H1 (cell line): ENCODE results near the gene CYP4A22. TPM values are rescaled to one million over a fixed set of nuclear protein-coding genes. Genes with fewer than 3 reads are reported as not detected.

Experiments
- CTCF ChIA-PET: fragments of 300-600 bp; sonication (Branson Sonifier 250); formaldehyde crosslinking; loops from one replicate; lab custom pipeline; 2021; ENCODE audit not compliant: partially characterized antibody; lab: Charles Lee
- POLR2A ChIA-PET: fragments of 300-600 bp; sonication (Branson Sonifier 250); formaldehyde crosslinking; loops from one replicate; lab custom pipeline; 2021; ENCODE audit warnings: inconsistent platforms; ENCODE audit not compliant: partially characterized antibody; lab: Charles Lee
- DNase-seq, 2 experiments: peaks; one replicate each; pipeline versions ENCODE4 v3.0.0 to v3.0.0-alpha.2; 2010 to 2022; ENCODE audit warnings: low spot score in 2 of 2, low read depth in 1 of 2, mixed read lengths in 1 of 2
- FAIRE-seq: peaks from 2 replicates; lab custom pipeline; 2011; peaks lifted over from hg19 to GRCh38; lab: Jason Lieb, UNC
- H2AFZ ChIP-seq: 2 replicates; pipeline ENCODE4 v1.8.1; 2012; ENCODE audit warnings: low read length, inconsistent platforms
- H2AK5ac ChIP-seq: 2 replicates; pipeline ENCODE4 v1.6.1; 2013; ENCODE audit warnings: low read depth, low read length
- H2BK120ac ChIP-seq: replicated peaks from 2 replicates; pipeline ENCODE3; 2013; ENCODE audit warnings: low read depth, low read length, inconsistent platforms
- H2BK12ac ChIP-seq: 2 replicates; pipeline ENCODE4 v1.6.1; 2013; ENCODE audit warnings: low read depth, low read length
- H2BK15ac ChIP-seq: 2 replicates; pipeline ENCODE4 v1.6.1; 2013; ENCODE audit warnings: low read length
- H2BK20ac ChIP-seq: 2 replicates; pipeline ENCODE4 v1.6.1; 2013; ENCODE audit warnings: low read length
- H2BK5ac ChIP-seq: 2 replicates; pipeline ENCODE4 v1.6.1; 2013; ENCODE audit warnings: low read depth, low read length
- H3K14ac ChIP-seq: 2 replicates; pipeline ENCODE4 v1.6.1; 2013; ENCODE audit warnings: inconsistent platforms; ENCODE audit not compliant: insufficient read length
- H3K18ac ChIP-seq: 2 replicates; pipeline ENCODE4 v1.6.1; 2013; ENCODE audit warnings: low read length; ENCODE audit errors: extremely low read depth
- H3K23ac ChIP-seq: 2 replicates; pipeline ENCODE4 v1.6.1; 2013; ENCODE audit warnings: inconsistent platforms; ENCODE audit not compliant: insufficient read length
- H3K23me2 ChIP-seq: 2 replicates; pipeline ENCODE4 v1.6.1; 2013; ENCODE audit warnings: low read depth, low read length
- H3K27ac ChIP-seq: 2 replicates; pipeline ENCODE4 v1.6.1; 2011; ENCODE audit warnings: low read depth, low read length, inconsistent platforms
- H3K27me3 ChIP-seq, 4 experiments: replicated peaks in 1 of 4; 1 replicate in 1 of 4; 2 replicates in 3 of 4; pipeline versions ENCODE4 v1.6.1 to v1.8.1; 2011 to 2013; ENCODE audit warnings: low read length in 3 of 4, mild to moderate bottlenecking in 3 of 4, inconsistent platforms in 2 of 4, mixed read lengths in 2 of 4, moderate library complexity in 1 of 4; ENCODE audit not compliant: control insufficient read depth in 3 of 4, insufficient read depth in 3 of 4; ENCODE audit errors: extremely low read depth in 1 of 4
- H3K36me3 ChIP-seq, 4 experiments: 2 replicates each; pipeline versions ENCODE4 v1.6.1 to v1.8.1; 2011 to 2013; ENCODE audit warnings: mild to moderate bottlenecking in 4 of 4, low read length in 3 of 4, moderate library complexity in 2 of 4, control low read depth in 1 of 4, inconsistent platforms in 1 of 4; ENCODE audit not compliant: insufficient read depth in 4 of 4, control insufficient read depth in 2 of 4
- H3K4ac ChIP-seq: replicated peaks from 2 replicates; pipeline ENCODE3; 2013; ENCODE audit warnings: low read length, low read depth, mixed read lengths, inconsistent platforms; ENCODE audit not compliant: insufficient read length
- H3K4me1 ChIP-seq, 4 experiments: replicated peaks in 1 of 4; 1 replicate in 1 of 4; 2 replicates in 3 of 4; pipeline versions ENCODE4 v1.6.1 to v1.8.1; 2011 to 2013; ENCODE audit warnings: low read length in 3 of 4, inconsistent platforms in 2 of 4, mixed read lengths in 1 of 4; ENCODE audit not compliant: insufficient read depth in 4 of 4, control insufficient read depth in 3 of 4
- H3K4me2 ChIP-seq, 2 experiments: 2 replicates each; pipeline versions ENCODE4 v1.6.1 to v1.8.1; 2011 to 2013; ENCODE audit warnings: low read depth in 2 of 2, low read length in 2 of 2, control low read depth in 1 of 2, inconsistent platforms in 1 of 2, mild to moderate bottlenecking in 1 of 2; ENCODE audit not compliant: insufficient read depth in 1 of 2
- H3K4me3 ChIP-seq, 4 experiments: fragments of 200-600, 300-600 bp in 1 of 4; sonication (generic), shearing (Covaris generic), sonication (Bioruptor Twin) in 1 of 4; 2 replicates each; pipeline versions ENCODE4 v1.5.1 to v1.8.1; 2011 to 2016; ENCODE audit warnings: low read length in 4 of 4, low read depth in 3 of 4, control low read depth in 2 of 4, inconsistent platforms in 2 of 4, mild to moderate bottlenecking in 2 of 4, mixed read lengths in 1 of 4, moderate library complexity in 1 of 4; ENCODE audit not compliant: insufficient read depth in 2 of 4; ENCODE audit errors: extremely low read depth in 1 of 4
- H3K56ac ChIP-seq: replicated peaks from 2 replicates; pipeline ENCODE3; 2013; ENCODE audit warnings: low read depth, mild to moderate bottlenecking, mixed read lengths, low read length, inconsistent platforms; ENCODE audit not compliant: insufficient read length
- H3K79me1 ChIP-seq: 2 replicates; pipeline ENCODE4 v1.6.1; 2013; ENCODE audit warnings: low read depth, low read length, control low read depth
- H3K79me2 ChIP-seq, 2 experiments: 2 replicates each; pipeline versions ENCODE4 v1.6.1 to v1.8.1; 2012 to 2013; ENCODE audit warnings: low read length in 2 of 2, mild to moderate bottlenecking in 2 of 2, inconsistent platforms in 1 of 2; ENCODE audit not compliant: insufficient read depth in 2 of 2, control insufficient read depth in 1 of 2
- H3K9ac ChIP-seq, 4 experiments: replicated peaks in 1 of 4; 1 replicate in 1 of 4; 2 replicates in 3 of 4; pipeline versions ENCODE4 v1.6.1 to v1.8.1; 2011 to 2013; ENCODE audit warnings: low read depth in 3 of 4, low read length in 3 of 4, control low read depth in 2 of 4, mild to moderate bottlenecking in 2 of 4, moderate library complexity in 2 of 4, inconsistent platforms in 1 of 4; ENCODE audit errors: extremely low read depth in 1 of 4
- H3K9me3 ChIP-seq, 2 experiments: 2 replicates each; pipeline versions ENCODE4 v1.6.1 to v1.8.1; 2012 to 2013; ENCODE audit warnings: mild to moderate bottlenecking in 2 of 2, moderate library complexity in 2 of 2, control low read depth in 1 of 2, inconsistent platforms in 1 of 2, low read depth in 1 of 2, low read length in 1 of 2, mixed read lengths in 1 of 2; ENCODE audit not compliant: insufficient read depth in 2 of 2
- H4K20me1 ChIP-seq, 2 experiments: replicated peaks in 1 of 2; 2 replicates each; pipeline versions ENCODE3 to v1.8.1; 2011 to 2013; ENCODE audit warnings: inconsistent platforms in 2 of 2, low read length in 2 of 2, mild to moderate bottlenecking in 1 of 2; ENCODE audit not compliant: insufficient read depth in 2 of 2, control insufficient read depth in 1 of 2
- H4K5ac ChIP-seq: 2 replicates; pipeline ENCODE4 v1.6.1; 2013; ENCODE audit warnings: low read length, low read depth, mixed read lengths, inconsistent platforms; ENCODE audit not compliant: insufficient read length
- H4K8ac ChIP-seq: 2 replicates; pipeline ENCODE4 v1.8.0; 2013; ENCODE audit warnings: mild to moderate bottlenecking, moderate library complexity, low read length, inconsistent platforms; ENCODE audit not compliant: insufficient read depth; ENCODE audit errors: extremely low read depth
- H4K91ac ChIP-seq: replicated peaks from 2 replicates; pipeline ENCODE3; 2013; ENCODE audit warnings: low read length, mixed read lengths, inconsistent platforms; ENCODE audit not compliant: insufficient read length
- BACH1 ChIP-seq: IDR thresholded peaks from 2 replicates; pipeline ENCODE4 v1.6.1; 2012; ENCODE audit warnings: low read length, improper control_type of control experiment
- BRCA1 ChIP-seq: IDR thresholded peaks from 2 replicates; pipeline ENCODE4 v1.6.1; 2012; ENCODE audit warnings: low read depth, low read length, improper control_type of control experiment
- CREB1 ChIP-seq: IDR thresholded peaks from 2 replicates; pipeline ENCODE4 v1.6.1; 2012; ENCODE audit warnings: inconsistent platforms
- EP300 ChIP-seq, 2 experiments: IDR thresholded peaks; 1 replicate in 1 of 2; 2 replicates in 1 of 2; pipeline ENCODE4 v1.6.1; 2011 to 2012; ENCODE audit warnings: low read depth in 2 of 2, low read length in 2 of 2, mild to moderate bottlenecking in 2 of 2, borderline replicate concordance in 1 of 2, inconsistent platforms in 1 of 2, moderate library complexity in 1 of 2
- GABPA ChIP-seq: IDR thresholded peaks from 2 replicates; pipeline ENCODE4 v1.6.1; 2011; ENCODE audit warnings: mild to moderate bottlenecking, low read length, moderate library complexity, borderline replicate concordance; ENCODE audit not compliant: insufficient read depth
- KDM4A ChIP-seq: IDR thresholded peaks from one replicate; pipeline ENCODE4 v1.7.1; 2012; ENCODE audit warnings: low read depth, mild to moderate bottlenecking, moderate library complexity, low read length, inconsistent platforms; ENCODE audit not compliant: severe bottlenecking
- POLR2A ChIP-seq, 2 experiments: IDR thresholded peaks; 1 replicate in 1 of 2; 2 replicates in 1 of 2; pipeline ENCODE4 v1.6.1; 2011; ENCODE audit warnings: low read depth in 2 of 2, low read length in 2 of 2, mild to moderate bottlenecking in 2 of 2; ENCODE audit errors: control extremely low read depth in 1 of 2
- SP1 ChIP-seq: IDR thresholded peaks from 2 replicates; pipeline ENCODE4 v1.6.1; 2011; ENCODE audit warnings: low read depth, low read length
- SP2 ChIP-seq: IDR thresholded peaks from 2 replicates; pipeline ENCODE4 v1.6.1; 2012; ENCODE audit warnings: mild to moderate bottlenecking, low read length, inconsistent platforms
- TAF1 ChIP-seq: IDR thresholded peaks from 2 replicates; pipeline ENCODE4 v1.6.1; 2011; ENCODE audit warnings: mild to moderate bottlenecking, low read depth, low read length
- YY1 ChIP-seq: IDR thresholded peaks from 2 replicates; pipeline ENCODE4 v1.6.1; 2011; ENCODE audit warnings: low read depth, mild to moderate bottlenecking, low read length
- WGBS, 2 experiments: shearing (Covaris generic) in 1 of 2; methylation state at CpG; one replicate each; pipeline versions ENCODE4 v1.1.6 to v1.1.7; 2013 to 2015; ENCODE audit warnings: low lambda C conversion rate in 2 of 2, mixed read lengths in 2 of 2, inconsistent platforms in 1 of 2, low coverage in 1 of 2, missing lambda C conversion rate in 1 of 2; ENCODE audit not compliant: insufficient replicate concordance in 2 of 2, insufficient coverage in 1 of 2, insufficient read length in 1 of 2; ENCODE audit errors: extremely low coverage in 1 of 2, missing lambda C conversion rate in 1 of 2; 5-methylcytosine and 5-hydroxymethylcytosine counted together
- polyA plus RNA-seq, 7 experiments: library from polyadenylated mRNA; depleted of rRNA in 3 of 7; stranded (reverse) in 5 of 7; unstranded in 2 of 7; fragments of >200 nt in 5 of 7; fragments of 200-250 nt in 2 of 7; gene quantifications; 1 replicate in 5 of 7; 2 replicates in 1 of 7; 4 replicates in 1 of 7; pipeline versions ENCODE4 v1.2.1 to v1.2.3, GENCODE V29; 2011 to 2013; ENCODE audit warnings: missing spikeins in 2 of 7, mixed read lengths in 2 of 7
- total RNA-seq: library from RNA; stranded (reverse); fragmentation: NEBNext Ultra II Directional; extraction: Animal tissue kit (Norgen Biotek cat#: 25700); gene quantifications from 2 replicates; pipeline ENCODE4 v1.2.1, GENCODE V29; 2021
- TF ChIP-seq, protein P1 (sequence below): IDR thresholded peaks from 2 replicates; pipeline ENCODE4 v1.6.1; 2011; ENCODE audit warnings: low read length, improper control_type of control experiment

The CYP4A22 gene
- total and polyA plus RNA-seq, 2 of the 8 experiments (the other 6 are each of a cell fraction or from before 2014, with no cell fraction given) = not detected

DNA sequence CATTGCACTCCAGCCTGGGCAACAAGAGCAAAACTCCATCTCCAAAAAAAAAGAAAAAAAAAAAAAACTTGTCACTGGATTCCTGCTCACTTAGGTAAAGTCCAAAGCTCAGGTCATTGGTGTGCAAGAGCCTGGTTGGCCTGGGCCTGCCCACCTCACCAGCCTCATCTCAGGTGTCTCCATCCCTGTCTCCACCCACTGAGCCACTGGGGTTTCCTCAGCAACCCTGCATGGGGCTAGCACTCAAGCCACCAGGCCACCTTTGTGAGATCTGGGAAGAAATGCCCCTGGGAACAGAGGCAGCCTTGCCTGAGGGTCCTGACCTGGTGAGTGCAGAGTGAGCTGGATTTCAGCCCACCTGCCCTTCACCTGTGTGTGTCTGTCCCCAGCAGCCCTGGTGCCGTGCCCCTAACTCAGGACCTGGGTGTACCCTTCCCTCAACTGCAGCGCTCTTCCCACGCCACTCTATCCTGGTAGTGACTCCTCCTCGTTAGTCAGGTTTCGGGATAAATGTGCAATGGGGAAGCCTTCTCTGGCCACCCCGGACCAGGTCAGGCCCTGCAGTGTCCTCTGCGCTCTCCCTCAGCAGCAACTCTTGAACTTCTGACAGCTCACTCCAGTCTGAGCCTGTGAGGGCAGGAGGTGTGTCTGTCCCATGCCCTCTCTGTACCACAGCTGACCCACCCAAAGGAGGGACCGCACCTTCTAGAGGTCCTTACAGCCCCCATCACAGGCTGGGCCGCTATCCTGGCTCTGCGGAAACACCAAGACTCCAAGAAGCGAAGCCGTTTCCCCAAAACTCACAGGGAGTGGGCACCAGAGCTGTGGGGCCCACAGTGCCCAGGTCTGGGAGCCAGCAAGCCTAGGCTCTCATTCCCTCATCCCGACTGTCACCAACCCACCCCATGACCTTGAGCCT lies 49.3 kb downstream of the CYP4A22 start:
- Histone ChIP-seq H3K27me3 (peaks cover 0 to 2% (median 0%) of the 10 kb centered on the region in 4 experiments; a peak in 3 of 7 replicates), H3K36me3 (no peaks in the 10 kb centered on the region)
- no peak for TF ChIP-seq GABPA
- no peak for TF ChIP-seq CREB1
- no peak for TF ChIP-seq POLR2A (IDR thresholded peaks at IDR 0.05; ENCODE audit: control extremely low read depth in 1 of 2, low read depth in 2 of 2, low read length in 2 of 2)
- no peak for TF ChIP-seq KDM4A
- no peak for TF ChIP-seq EP300 (IDR thresholded peaks at IDR 0.05; ENCODE audit: borderline replicate concordance in 1 of 2, low read depth in 2 of 2, low read length in 2 of 2)
- no peak for TF ChIP-seq YY1
- TF ChIP-seq, protein P1, sequence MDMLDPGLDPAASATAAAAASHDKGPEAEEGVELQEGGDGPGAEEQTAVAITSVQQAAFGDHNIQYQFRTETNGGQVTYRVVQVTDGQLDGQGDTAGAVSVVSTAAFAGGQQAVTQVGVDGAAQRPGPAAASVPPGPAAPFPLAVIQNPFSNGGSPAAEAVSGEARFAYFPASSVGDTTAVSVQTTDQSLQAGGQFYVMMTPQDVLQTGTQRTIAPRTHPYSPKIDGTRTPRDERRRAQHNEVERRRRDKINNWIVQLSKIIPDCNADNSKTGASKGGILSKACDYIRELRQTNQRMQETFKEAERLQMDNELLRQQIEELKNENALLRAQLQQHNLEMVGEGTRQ = no peak
- TF ChIP-seq BACH1 = no peak
- no peak for TF ChIP-seq SP1
- TF ChIP-seq SP2 = no peak
- TF ChIP-seq BRCA1 = no peak
- TF ChIP-seq TAF1 = no peak

More for the DNA sequence above, 49.3 kb downstream of the CYP4A22 start:
- FAIRE-seq (no peak), DNase-seq (no peak)
- Histone ChIP-seq H2BK15ac (no peak overlapping the region), H3K9ac (no peak overlapping the region), H4K5ac (no peak overlapping the region), H3K4me3 (no peak overlapping the region), H3K56ac (no peak overlapping the region), H3K27ac (no peak overlapping the region; the same call in 1 of the 2 replicates), H3K23me2 (peaks cover 5% of the 10 kb centered on the region; the same call in 1 of the 2 replicates), H3K4me1 (peaks cover 0 to 6% (median 2%) of the 10 kb centered on the region in 4 experiments; a peak in 5 of 7 replicates), H3K23ac (no peak overlapping the region), H2BK20ac (no peak overlapping the region), H2BK5ac (no peak overlapping the region), H3K4me2 (no peak overlapping the region), H4K20me1 (no peaks in the 10 kb centered on the region), H4K8ac (no peak overlapping the region; the same call in 1 of the 2 replicates), H2AK5ac (no peak overlapping the region), H3K4ac (no peak overlapping the region), H3K14ac (no peak overlapping the region), H3K9me3 (no peaks in the 10 kb centered on the region), H2AFZ (no peak overlapping the region), H3K79me1 (no peaks in the 10 kb centered on the region), H3K18ac (no peak overlapping the region), H2BK12ac (no peak overlapping the region), H3K79me2 (no peaks in the 10 kb centered on the region), H4K91ac (no peak overlapping the region), H2BK120ac (no peak overlapping the region)
- CTCF ChIA-PET = interaction anchor here (0.6 to 14.4 kb wide), 6 partner anchors 6 to 439 kb away, joined by 3 to 207 read pairs (median 78); partner anchors contain the start of gene PDZK1IP1
- WGBS, 2 experiments = 95% methylated on average over 13 of the region's 13 CpGs; no CpG with 5 or more reads in 1 of the 2 experiments
- POLR2A ChIA-PET = interaction anchor here (0.7 kb wide), 1 partner anchor 46 kb away, joined by 3 read pairs; the partner anchor contains the start of gene TAL1
